GM10266 (cell line): Measurements from ENCODE around the gene BZW2.

Source experiments
- DNase-seq: peaks from one replicate; pipeline ENCODE4 v3.0.0; 2012; ENCODE audit errors: extremely low spot score
- CTCF ChIP-seq: IDR thresholded peaks from 2 replicates; pipeline ENCODE4 v1.5.1; 2012; ENCODE audit warnings: mild to moderate bottlenecking, low read depth; ENCODE audit not compliant: control insufficient read depth, insufficient read depth; ENCODE audit errors: missing control alignments

The BZW2 gene

GRCh38 chr7:16715928-16716327 lies 69.9 kb downstream of the BZW2 start:
- no peak for TF ChIP-seq CTCF
- no peak for DNase-seq

GRCh38 chr7:16718111-16718656 lies 72.2 kb downstream of the BZW2 start:
- no peak for TF ChIP-seq CTCF
- DNase-seq, result no peak

- TF ChIP-seq CTCF, result no peak
- no peak for DNase-seq
Measured at GRCh38 chr7:16719699-16720098, 73.7 kb downstream of the BZW2 start.

GRCh38 chr7:16721541-16721940 lies 75.6 kb downstream of the BZW2 start:
- DNase-seq, result no peak
- no peak for TF ChIP-seq CTCF

- no peak for DNase-seq
Measured at GRCh38 chr7:16724344-16724743, 78.4 kb downstream of the BZW2 start.

GRCh38 chr7:16726189-16726588 lies 80.2 kb downstream of the BZW2 start:
- DNase-seq, result no peak
- TF ChIP-seq CTCF, result no peak

More at GRCh38 chr7:16724344-16724743, 78.4 kb downstream of the BZW2 start:
- no peak for TF ChIP-seq CTCF

- DNase-seq, result no peak
- TF ChIP-seq CTCF, result no peak
Measured at GRCh38 chr7:16727736-16728135, 81.8 kb downstream of the BZW2 start.
